ENCODE results near the gene MOSPD2. TPM values are rescaled to one million over a fixed set of nuclear protein-coding genes. Genes with fewer than 3 reads are reported as not detected.

MOSPD2 gene
- total RNA-seq, result 10 to 100 TPM in 3 of 5 donors, 1 to 10 TPM in 2; 1.7 to 34.1 (median 16.5) TPM
- polyA plus RNA-seq, result 1 to 10 TPM; 3.2 to 4.3 (median 3.4) TPM
- long read RNA-seq, donor 1, result 0 reads
- long read RNA-seq, donor 2, full-length matches to known transcripts, result 2 of 2 reads
- long read RNA-seq, donor 2, partial matches to known transcripts, result 0 of 2 reads
- long read RNA-seq, donor 2, other reads (novel, unspliced or antisense), result 0 of 2 reads
- long read RNA-seq, donor 3, result 0 reads
- long read RNA-seq, donor 4, result 0 reads
- long read RNA-seq, donor 5, partial matches to known transcripts, result 0 of 1 reads
- long read RNA-seq, donor 5, other reads (novel, unspliced or antisense), result 0 of 1 reads
- long read RNA-seq, donor 6, full-length matches to known transcripts, result 7 of 20 reads
- long read RNA-seq, donor 6, partial matches to known transcripts, result 13 of 20 reads
- long read RNA-seq, donor 6, other reads (novel, unspliced or antisense), result 0 of 20 reads
- long read RNA-seq, donor 7, full-length matches to known transcripts, result 1 of 1 reads
- long read RNA-seq, donor 7, partial matches to known transcripts, result 0 of 1 reads
- long read RNA-seq, donor 7, other reads (novel, unspliced or antisense), result 0 of 1 reads
- long read RNA-seq, donor 8, full-length matches to known transcripts, result 5 of 5 reads
- long read RNA-seq, donor 8, partial matches to known transcripts, result 0 of 5 reads
- long read RNA-seq, donor 8, other reads (novel, unspliced or antisense), result 0 of 5 reads
- long read RNA-seq, donor 9, full-length matches to known transcripts, result 2 of 2 reads
- long read RNA-seq, donor 9, partial matches to known transcripts, result 0 of 2 reads
- long read RNA-seq, donor 9, other reads (novel, unspliced or antisense), result 0 of 2 reads
- long read RNA-seq, donor 10, full-length matches to known transcripts, result 1 of 1 reads
- long read RNA-seq, donor 10, partial matches to known transcripts, result 0 of 1 reads
- long read RNA-seq, donor 10, other reads (novel, unspliced or antisense), result 0 of 1 reads

- DNase-seq, result peak; percentile 93 to 98
- 0 to 31% (median 3%) methylated on average over 13 to 78 of the region's 78 CpGs for WGBS, 5 donors
- Histone ChIP-seq H3K36me3 (no peaks in the 10 kb centered on the region), H3K27me3 (no peaks in the 10 kb centered on the region), H3K4me1 (peaks cover 0 to 24% (median 7%) of the 10 kb centered on the region in 4 donors), H3K4me3 (peak within 1 kb of the TSS; percentile 65 to 72 (median 68)), H3K9me3 (no peaks in the 10 kb centered on the region), H3K27ac (peak within 1 kb of the TSS; percentile 82 to 90 (median 88))
- intact Hi-C loops (cut with DNase I; ENCODE audit: low total_unique reads), result no loop called here
- TF ChIP-seq POLR2AphosphoS5 (IDR thresholded peaks at IDR 0.05) (peak; percentile 36 to 51 (median 45)), POLR2A (IDR thresholded peaks at IDR 0.05) (no peak)
Observed at GRCh38 chrX:14872851-14873675, at the start of gene MOSPD2, which contains the start of gene FANCB. Gene MOSPD2, plus strand, starts transcription at chrX:14873421. Its CDS starts 108 bp downstream, at chrX:14873529. Gene FANCB, minus strand, starts transcription at chrX:14873069. Its CDS starts 7,559 bp downstream, at chrX:14865510.

- Histone ChIP-seq H3K4me1 (no peaks in the 10 kb centered on the region), H3K27me3 (no peaks in the 10 kb centered on the region), H3K9me3 (peaks cover 0 to 12% (median 8%) of the 10 kb centered on the region in 4 donors), H3K27ac (no peak overlapping the region), H3K36me3 (no peaks in the 10 kb centered on the region), H3K4me3 (no peak overlapping the region)
- intact Hi-C loops (cut with DNase I; ENCODE audit: low total_unique reads), result no loop called here
- peak in 1 of 2 donors; percentile 5 for DNase-seq
- TF ChIP-seq POLR2AphosphoS5 (IDR thresholded peaks at IDR 0.05), result no peak
- TF ChIP-seq POLR2A (IDR thresholded peaks at IDR 0.05), result no peak
- no peak for TF ChIP-seq EP300 (IDR thresholded peaks at IDR 0.05)
- TF ChIP-seq, protein P1, sequence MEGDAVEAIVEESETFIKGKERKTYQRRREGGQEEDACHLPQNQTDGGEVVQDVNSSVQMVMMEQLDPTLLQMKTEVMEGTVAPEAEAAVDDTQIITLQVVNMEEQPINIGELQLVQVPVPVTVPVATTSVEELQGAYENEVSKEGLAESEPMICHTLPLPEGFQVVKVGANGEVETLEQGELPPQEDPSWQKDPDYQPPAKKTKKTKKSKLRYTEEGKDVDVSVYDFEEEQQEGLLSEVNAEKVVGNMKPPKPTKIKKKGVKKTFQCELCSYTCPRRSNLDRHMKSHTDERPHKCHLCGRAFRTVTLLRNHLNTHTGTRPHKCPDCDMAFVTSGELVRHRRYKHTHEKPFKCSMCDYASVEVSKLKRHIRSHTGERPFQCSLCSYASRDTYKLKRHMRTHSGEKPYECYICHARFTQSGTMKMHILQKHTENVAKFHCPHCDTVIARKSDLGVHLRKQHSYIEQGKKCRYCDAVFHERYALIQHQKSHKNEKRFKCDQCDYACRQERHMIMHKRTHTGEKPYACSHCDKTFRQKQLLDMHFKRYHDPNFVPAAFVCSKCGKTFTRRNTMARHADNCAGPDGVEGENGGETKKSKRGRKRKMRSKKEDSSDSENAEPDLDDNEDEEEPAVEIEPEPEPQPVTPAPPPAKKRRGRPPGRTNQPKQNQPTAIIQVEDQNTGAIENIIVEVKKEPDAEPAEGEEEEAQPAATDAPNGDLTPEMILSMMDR (IDR thresholded peaks at IDR 0.05), result no peak
Observed at GRCh38 chrX:14825851-14826250, 47.4 kb upstream of the MOSPD2 start.

GRCh38 chrX:14826319-14826718 is 46.9 kb upstream of the MOSPD2 start:
- H3K4me1 ChIP-seq, result no peaks in the 10 kb centered on the region
- H3K4me3 ChIP-seq, result no peak overlapping the region
- WGBS, 5 donors, result 63 to 82% (median 74%) methylated on average over 3 of the region's 3 CpGs
- H3K27ac ChIP-seq, result no peak overlapping the region
- intact Hi-C loops (cut with DNase I; ENCODE audit: low total_unique reads), result no loop called here
- DNase-seq, result no peak
- TF ChIP-seq POLR2AphosphoS5 (IDR thresholded peaks at IDR 0.05), result no peak
- no peak for TF ChIP-seq POLR2A (IDR thresholded peaks at IDR 0.05)
- TF ChIP-seq EP300 (IDR thresholded peaks at IDR 0.05), result no peak
- TF ChIP-seq, protein P1 (IDR thresholded peaks at IDR 0.05), result no peak
- no peaks in the 10 kb centered on the region for H3K36me3 ChIP-seq
- no peaks in the 10 kb centered on the region for H3K27me3 ChIP-seq
- peaks cover 0 to 12% (median 8%) of the 10 kb centered on the region in 4 donors for H3K9me3 ChIP-seq

DNA sequence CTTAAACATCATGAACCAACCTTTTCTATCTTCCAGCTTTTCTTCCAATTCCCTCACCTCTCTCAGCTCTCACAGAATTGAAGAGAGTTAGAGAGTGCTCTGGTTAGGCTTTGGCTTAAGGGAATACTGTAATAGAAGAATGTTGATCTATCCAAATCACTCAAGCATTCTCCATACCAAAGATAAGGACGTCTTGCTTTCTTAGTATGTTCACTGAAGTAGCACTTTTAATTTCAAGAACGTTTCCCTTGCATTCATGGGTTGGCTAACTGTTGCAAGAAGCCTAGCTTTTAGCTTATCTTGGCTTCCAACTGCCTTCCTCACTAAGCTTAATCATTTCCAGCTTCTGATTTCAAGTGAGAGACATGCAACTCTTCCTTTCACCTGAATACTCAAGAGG is 43.6 kb upstream of the MOSPD2 start:
- intact Hi-C loops (cut with DNase I; ENCODE audit: low total_unique reads), result no loop called here
- H3K27ac ChIP-seq, result no peak overlapping the region

More for the DNA sequence above, 43.6 kb upstream of the MOSPD2 start:
- H3K4me3 ChIP-seq, result no peak overlapping the region
- 53 to 90% (median 84%) methylated on average over 2 of the region's 2 CpGs for WGBS, 5 donors
- H3K27me3 ChIP-seq, result no peaks in the 10 kb centered on the region
- H3K4me1 ChIP-seq, result no peaks in the 10 kb centered on the region
- H3K9me3 ChIP-seq, result peaks cover 0 to 12% (median 8%) of the 10 kb centered on the region in 4 donors
- H3K36me3 ChIP-seq, result no peaks in the 10 kb centered on the region
- no peak for DNase-seq
- TF ChIP-seq EP300 (IDR thresholded peaks at IDR 0.05) (no peak), POLR2A (IDR thresholded peaks at IDR 0.05) (no peak), POLR2AphosphoS5 (IDR thresholded peaks at IDR 0.05) (no peak)
- TF ChIP-seq, protein P1 (IDR thresholded peaks at IDR 0.05), result no peak

Measured in stomach (tissue), 19 donors.